Stimulated activated CD4-positive, alpha-beta T cell treated with anti-CD3 and anti-CD28 coated beads, Interleukin-1b, Interleukin-23, amount 100 ng/mL, for 48 hours (primary cell): ENCODE measurements around the gene PPP1R13B.

Experiments used
- DNase-seq: peaks from one replicate; pipeline ENCODE4 v3.0.0-alpha.2; 2020

Gene PPP1R13B

GRCh38 chr14:103880348-103881267, 33.2 kb upstream of the PPP1R13B start:
- DNase-seq, result no peak

GRCh38 chr14:103879570-103880347, 32.4 kb upstream of the PPP1R13B start:
- no peak for DNase-seq

GRCh38 chr14:103879118-103879569, 31.8 kb upstream of the PPP1R13B start:
- DNase-seq, result no peak

- DNase-seq, result no peak
Measured at GRCh38 chr14:103878180-103878579, 30.8 kb upstream of the PPP1R13B start.

GRCh38 chr14:103875010-103875409, 27.6 kb upstream of the PPP1R13B start:
- DNase-seq, result no peak

GRCh38 chr14:103872481-103873113, 25.2 kb upstream of the PPP1R13B start:
- DNase-seq, result no peak

GRCh38 chr14:103871596-103872480, 24.5 kb upstream of the PPP1R13B start:
- peak; percentile 62 for DNase-seq

- no peak for DNase-seq
Measured at GRCh38 chr14:103870891-103871595, 23.7 kb upstream of the PPP1R13B start.

GRCh38 chr14:103870144-103870876, 22.9 kb upstream of the PPP1R13B start:
- DNase-seq, result no peak

- no peak for DNase-seq
Measured at GRCh38 chr14:103869406-103870143, 22.2 kb upstream of the PPP1R13B start.

- no peak for DNase-seq
Measured at GRCh38 chr14:103868242-103868897, 21.0 kb upstream of the PPP1R13B start.

GRCh38 chr14:103867523-103867953, 20.2 kb upstream of the PPP1R13B start:
- DNase-seq, result no peak

- DNase-seq, result no peak
Measured at GRCh38 chr14:103867020-103867419, 19.6 kb upstream of the PPP1R13B start.

- no peak for DNase-seq
Measured at GRCh38 chr14:103863245-103863644, 15.9 kb upstream of the PPP1R13B start.

- no peak for DNase-seq
Measured at GRCh38 chr14:103862393-103862782, 15.0 kb upstream of the PPP1R13B start.

- DNase-seq, result no peak
Measured at GRCh38 chr14:103861413-103862392, 14.3 kb upstream of the PPP1R13B start.

- no peak for DNase-seq
Measured at GRCh38 chr14:103859416-103860202, 12.2 kb upstream of the PPP1R13B start.
